HL-60/S4 treated with phorbol 12-myristate 13-acetate at 8.2 ng/mL for 4 days and 3 days (cell line): ENCODE measurements around the gene ATG5.

Source experiments
- in situ Hi-C: fragments of 300-500 bp; cut with MboI; formaldehyde crosslinking; loops from 2 replicates; pipeline ENCODE4 v1.15.0; 2022; ENCODE audit warnings: low sequenced_read_pairs

Gene ATG5

GRCh38 chr6:106134906-106135634, 190.5 kb downstream of the ATG5 start:
- in situ Hi-C loops, result no loop called here
